WERI-Rb-1 (cell line): ENCODE measurements around the gene ELFN2.

ENCODE experiments used
- DNase-seq: peaks from one replicate; pipeline ENCODE4 v3.0.0-alpha.2; 2020
- H3K27ac ChIP-seq: fragments of 250-450 bp; sonication (Bioruptor Pico); 2 replicates; pipeline ENCODE4 v1.5.1; 2020; ENCODE audit warnings: mild to moderate bottlenecking, moderate library complexity
- H3K27me3 ChIP-seq: fragments of 250-450 bp; sonication (Bioruptor Pico); 2 replicates; pipeline ENCODE4 v1.5.1; 2021; ENCODE audit warnings: mild to moderate bottlenecking, low read depth, moderate library complexity; ENCODE audit not compliant: insufficient read depth, severe bottlenecking
- H3K36me3 ChIP-seq: fragments of 250-450 bp; sonication (Bioruptor Pico); 2 replicates; pipeline ENCODE4 v1.5.1; 2020; ENCODE audit warnings: mild to moderate bottlenecking, moderate library complexity
- H3K4me3 ChIP-seq: 2 replicates; pipeline ENCODE4 v1.5.1; 2011; ENCODE audit warnings: low read depth, mild to moderate bottlenecking, control low read depth, low read length
- H3K9me3 ChIP-seq: fragments of 250-450 bp; sonication (Bioruptor Pico); 2 replicates; pipeline ENCODE4 v1.5.1; 2021; ENCODE audit warnings: mild to moderate bottlenecking, moderate library complexity; ENCODE audit not compliant: severe bottlenecking
- TF ChIP-seq, protein P1 (sequence below): IDR thresholded peaks from 2 replicates; pipeline ENCODE4 v1.5.1; 2011; ENCODE audit warnings: low read depth, mild to moderate bottlenecking, control low read depth, inconsistent platforms, low read length

The ELFN2 gene

DNA sequence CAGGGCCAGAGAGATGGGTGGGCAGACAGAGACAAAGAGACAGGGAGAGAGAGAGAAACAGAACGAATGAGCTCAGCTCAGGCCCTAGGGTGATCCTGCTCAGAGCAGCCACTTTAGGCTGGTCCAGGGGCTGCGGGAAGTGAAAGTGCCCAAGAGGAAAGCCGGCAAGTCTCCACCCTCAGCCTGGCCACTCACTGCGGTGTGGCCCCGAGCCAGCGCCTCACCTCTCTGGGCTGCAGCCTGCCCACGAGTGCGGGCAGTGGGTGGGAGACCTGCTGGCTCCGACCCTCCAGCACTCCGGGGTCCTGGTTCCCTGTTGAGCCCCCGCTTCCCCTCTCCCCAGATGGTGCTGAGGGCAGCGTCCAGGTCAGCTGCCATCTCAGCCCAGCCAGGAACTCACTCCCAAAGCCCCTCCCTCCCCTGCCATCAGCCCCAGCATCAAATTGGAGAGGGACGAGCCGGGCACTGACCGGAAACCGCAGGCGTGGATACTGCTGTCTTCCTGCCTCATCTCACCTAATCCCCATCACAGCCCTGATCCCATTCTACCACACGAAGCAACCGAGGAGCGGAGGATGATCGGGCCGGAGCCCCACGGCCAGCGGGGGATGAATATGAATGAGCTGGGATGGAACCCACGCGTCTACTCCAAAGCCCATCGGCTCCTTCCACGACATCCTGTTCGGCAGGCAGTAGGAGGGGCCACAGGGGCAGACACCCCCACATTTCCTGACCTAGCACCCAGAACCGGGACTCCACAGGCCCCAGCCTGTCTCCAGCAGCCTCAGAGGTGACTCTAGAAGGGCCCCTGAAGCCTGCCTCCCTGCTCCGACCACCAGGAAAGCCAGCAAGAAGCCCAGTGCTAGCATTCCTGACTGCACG is 16.9 kb downstream of the ELFN2 start:
- Histone ChIP-seq H3K27me3 (no peaks in the 10 kb centered on the region), H3K4me3 (no peak overlapping the region), H3K9me3 (no peaks in the 10 kb centered on the region), H3K36me3 (no peaks in the 10 kb centered on the region), H3K27ac (peak overlapping the region; percentile 11)
- TF ChIP-seq, protein P1, sequence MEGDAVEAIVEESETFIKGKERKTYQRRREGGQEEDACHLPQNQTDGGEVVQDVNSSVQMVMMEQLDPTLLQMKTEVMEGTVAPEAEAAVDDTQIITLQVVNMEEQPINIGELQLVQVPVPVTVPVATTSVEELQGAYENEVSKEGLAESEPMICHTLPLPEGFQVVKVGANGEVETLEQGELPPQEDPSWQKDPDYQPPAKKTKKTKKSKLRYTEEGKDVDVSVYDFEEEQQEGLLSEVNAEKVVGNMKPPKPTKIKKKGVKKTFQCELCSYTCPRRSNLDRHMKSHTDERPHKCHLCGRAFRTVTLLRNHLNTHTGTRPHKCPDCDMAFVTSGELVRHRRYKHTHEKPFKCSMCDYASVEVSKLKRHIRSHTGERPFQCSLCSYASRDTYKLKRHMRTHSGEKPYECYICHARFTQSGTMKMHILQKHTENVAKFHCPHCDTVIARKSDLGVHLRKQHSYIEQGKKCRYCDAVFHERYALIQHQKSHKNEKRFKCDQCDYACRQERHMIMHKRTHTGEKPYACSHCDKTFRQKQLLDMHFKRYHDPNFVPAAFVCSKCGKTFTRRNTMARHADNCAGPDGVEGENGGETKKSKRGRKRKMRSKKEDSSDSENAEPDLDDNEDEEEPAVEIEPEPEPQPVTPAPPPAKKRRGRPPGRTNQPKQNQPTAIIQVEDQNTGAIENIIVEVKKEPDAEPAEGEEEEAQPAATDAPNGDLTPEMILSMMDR: no peak
- DNase-seq: no peak

DNA sequence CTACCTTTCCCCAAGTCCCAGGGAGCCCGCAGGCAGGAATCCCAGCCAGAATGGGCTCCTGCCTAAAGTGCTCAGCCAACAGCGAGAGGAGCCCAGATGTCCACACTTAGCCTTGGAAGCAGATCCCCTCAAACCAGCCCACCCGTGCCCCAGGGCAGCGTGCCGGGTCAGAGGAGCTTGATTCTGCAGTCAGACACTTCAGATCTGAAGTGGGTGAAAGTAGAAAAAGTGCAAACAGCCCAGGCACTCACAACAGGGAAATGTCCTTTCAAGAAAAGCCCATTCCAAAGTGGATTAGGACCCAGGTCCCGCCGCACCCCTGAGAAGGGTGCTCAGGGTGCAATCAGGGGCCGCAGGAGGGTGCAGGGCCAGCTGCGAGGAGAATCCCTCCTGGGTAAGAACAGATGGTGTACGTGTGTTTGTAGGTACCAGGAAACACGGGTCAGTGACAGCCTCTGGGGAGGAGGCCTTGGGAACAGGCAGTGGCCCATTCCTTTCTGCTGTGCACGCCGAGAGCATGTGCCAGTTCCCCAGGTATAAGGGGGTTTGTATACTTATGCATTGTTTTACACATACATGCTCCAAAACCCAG is 17.7 kb downstream of the ELFN2 start:
- Histone ChIP-seq H3K4me3 (no peak overlapping the region), H3K36me3 (no peaks in the 10 kb centered on the region), H3K9me3 (no peaks in the 10 kb centered on the region), H3K27me3 (no peaks in the 10 kb centered on the region), H3K27ac (peak overlapping the region; percentile 11)
- DNase-seq: peak; percentile 59
- TF ChIP-seq, protein P1: no peak

DNA sequence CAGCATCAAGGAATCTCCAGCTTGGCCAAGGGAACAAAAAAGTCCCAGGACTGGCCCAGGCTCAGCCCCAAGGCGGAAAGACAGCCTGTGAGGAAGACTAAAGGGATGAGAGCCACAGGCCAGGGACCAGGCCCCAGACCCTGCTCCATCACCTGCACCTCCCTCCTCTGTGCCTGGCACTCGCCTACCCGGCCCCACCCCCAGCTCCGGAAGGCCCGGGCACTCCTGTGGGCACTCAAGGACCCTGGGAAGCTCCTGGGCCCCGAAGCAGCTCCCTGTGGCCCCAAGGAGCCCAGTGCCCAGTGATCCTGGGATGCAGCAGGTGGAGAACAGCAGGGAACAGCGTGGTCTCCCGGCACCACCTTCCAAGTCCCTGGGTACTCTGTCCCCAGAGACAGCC is 18.2 kb downstream of the ELFN2 start:
- TF ChIP-seq, protein P1: no peak
- H3K9me3 ChIP-seq: no peaks in the 10 kb centered on the region
- H3K4me3 ChIP-seq: no peak overlapping the region
- no peaks in the 10 kb centered on the region for H3K36me3 ChIP-seq
- DNase-seq: no peak
- H3K27ac ChIP-seq: no peak overlapping the region
- H3K27me3 ChIP-seq: no peaks in the 10 kb centered on the region

DNA sequence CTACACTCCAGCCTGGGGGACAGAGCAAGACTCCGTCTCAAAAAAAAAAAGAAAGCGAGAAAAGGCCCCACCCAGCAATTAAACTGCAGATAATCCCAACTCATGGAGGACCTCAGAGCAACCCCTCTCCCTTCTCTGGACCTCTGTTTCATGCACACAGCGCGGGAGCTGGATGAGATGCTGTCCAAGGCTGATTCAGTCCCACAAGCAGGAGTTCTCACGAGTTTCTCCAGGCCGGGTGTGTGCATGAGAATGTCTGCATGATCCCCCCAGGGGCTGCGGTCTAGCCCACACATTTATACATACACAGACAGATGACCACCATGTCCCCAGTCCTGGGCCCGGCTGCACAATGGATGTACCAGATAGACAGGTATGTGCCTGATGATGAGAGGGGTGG is 19.4 kb downstream of the ELFN2 start:
- Histone ChIP-seq H3K9me3 (no peaks in the 10 kb centered on the region), H3K4me3 (no peak overlapping the region), H3K36me3 (no peaks in the 10 kb centered on the region), H3K27me3 (no peaks in the 10 kb centered on the region), H3K27ac (no peak overlapping the region)
- TF ChIP-seq, protein P1: no peak
- no peak for DNase-seq

DNA sequence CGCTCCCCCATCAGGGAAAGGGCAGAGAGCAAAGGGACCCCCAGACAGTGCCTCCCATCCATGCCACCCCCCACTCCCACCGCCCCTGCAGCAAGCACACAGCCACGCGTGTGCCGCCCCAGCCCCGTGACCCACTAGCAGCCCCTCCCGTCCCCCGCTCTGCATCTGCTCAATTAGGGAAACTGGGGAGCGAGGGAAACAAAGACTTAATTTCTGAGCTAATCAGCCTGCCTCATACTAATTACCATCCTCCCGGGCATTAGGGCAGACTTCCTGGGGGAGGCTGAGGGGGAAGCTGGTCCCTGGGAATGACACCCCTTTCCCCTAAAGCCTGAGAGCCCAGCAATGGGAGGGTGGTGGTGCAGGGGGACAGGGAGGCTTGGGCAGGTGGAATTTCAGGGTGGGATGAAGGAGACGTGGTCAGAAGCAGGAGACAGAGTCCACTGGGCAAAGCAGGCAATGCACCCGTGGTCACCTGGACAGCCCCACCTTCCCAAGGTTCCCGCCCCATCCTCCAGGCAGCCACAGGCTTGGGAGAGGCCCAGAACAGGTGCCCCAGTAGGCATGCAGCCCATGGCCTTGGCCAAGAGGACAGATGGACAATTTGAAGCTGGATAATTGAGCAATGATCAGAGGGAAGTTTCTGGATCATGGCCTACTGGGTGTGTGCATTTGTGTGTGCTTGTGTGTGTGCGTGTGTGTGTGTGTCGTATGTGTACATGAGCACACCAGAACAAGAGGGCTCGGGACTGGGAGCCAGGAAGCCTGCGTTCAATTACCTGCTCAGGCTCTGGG is 20.6 kb downstream of the ELFN2 start:
- no peak overlapping the region for H3K4me3 ChIP-seq
- no peaks in the 10 kb centered on the region for H3K27me3 ChIP-seq
- H3K27ac ChIP-seq: no peak overlapping the region
- no peaks in the 10 kb centered on the region for H3K9me3 ChIP-seq
- H3K36me3 ChIP-seq: no peaks in the 10 kb centered on the region
- no peak for DNase-seq
- TF ChIP-seq, protein P1: no peak
